Epidermal melanocyte (primary cell): Measurements from ENCODE around the gene OAS2.
"Not testable (repeated sequence)": the region's sequence is repeated elsewhere in the genome, so short reads cannot be mapped to it uniquely, and the experiment has no call there.

Source experiments
- DNase-seq: peaks from one replicate; pipeline ENCODE4 v3.0.0; 2011; ENCODE audit warnings: low spot score; ENCODE audit not compliant: insufficient read length

The OAS2 gene

DNA sequence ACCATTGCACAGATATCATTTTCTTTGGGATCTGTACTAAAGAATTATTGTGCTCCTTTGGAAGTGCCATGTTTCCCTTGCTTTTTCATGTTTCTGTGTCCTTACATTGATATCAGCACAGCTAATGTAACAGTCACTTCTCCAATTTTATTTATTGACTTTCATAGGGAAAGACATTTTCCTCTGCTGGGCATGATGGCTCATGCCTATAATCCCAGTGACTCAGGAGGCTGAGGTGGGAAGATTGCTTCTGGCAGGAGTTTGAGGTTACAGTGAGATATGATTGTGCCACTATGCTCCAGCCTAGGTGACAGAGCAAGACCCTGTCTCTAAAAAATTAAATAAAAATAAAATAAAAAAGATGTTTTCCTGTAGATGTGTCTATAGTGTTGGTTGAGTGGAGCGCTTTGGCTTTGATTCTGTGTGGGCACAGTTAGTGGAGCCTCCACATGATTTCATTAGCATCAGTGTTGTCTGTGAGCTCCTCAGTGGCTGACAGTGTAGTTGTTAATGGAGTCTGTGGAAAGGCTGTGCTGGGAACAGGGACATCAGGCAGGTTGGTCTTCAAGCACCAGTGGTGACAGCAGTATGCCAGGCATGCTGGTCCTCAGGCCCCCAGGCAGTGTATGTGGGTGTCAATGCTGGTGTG, 7.4 kb downstream of the OAS2 start:
- DNase-seq, result no peak

DNA sequence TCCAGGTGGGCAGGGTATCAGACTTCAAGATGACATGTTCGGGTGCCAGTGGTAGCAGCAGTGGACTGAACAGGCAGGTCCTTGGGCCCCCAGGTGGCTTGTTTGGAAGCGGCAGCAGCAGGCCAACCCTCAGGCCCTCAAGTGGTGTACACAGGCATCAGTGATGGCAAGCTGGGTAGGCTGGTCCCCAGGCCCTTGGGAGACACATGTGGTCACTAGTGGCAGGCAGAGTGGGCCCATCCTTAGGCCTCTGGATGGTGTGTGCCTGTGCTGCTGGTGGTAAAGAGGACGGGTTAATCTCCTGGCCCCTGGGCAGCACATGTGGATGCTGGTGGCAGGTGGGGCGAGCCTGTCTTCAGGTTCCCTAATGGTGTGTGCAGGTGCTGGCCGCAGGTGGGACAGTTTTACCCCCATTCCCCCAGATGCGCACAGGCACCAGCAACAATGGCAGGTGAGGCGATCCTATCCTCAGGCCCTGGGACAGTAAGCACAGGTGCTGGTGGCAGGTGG, 8.0 kb downstream of the OAS2 start:
- no peak for DNase-seq

DNA sequence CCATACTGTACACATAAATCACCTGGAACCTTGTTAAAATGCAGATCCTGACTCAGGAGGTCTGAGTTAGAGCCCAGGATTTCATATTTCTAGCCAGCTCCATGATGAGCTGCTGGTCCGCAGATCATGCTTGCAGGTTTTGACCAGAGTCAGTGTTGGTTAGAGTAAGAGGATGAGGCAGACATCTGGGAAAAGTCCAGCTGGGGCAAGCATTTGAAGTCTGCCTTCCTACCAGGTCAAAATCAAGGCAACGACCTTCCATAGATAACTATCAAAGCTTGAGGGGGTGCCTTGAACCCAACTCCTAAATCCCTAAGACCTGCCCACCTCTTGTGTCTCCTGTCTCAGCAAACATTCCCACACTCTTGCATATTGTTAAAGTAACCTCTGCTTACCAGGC, 9.2 kb downstream of the OAS2 start:
- no peak for DNase-seq

DNA sequence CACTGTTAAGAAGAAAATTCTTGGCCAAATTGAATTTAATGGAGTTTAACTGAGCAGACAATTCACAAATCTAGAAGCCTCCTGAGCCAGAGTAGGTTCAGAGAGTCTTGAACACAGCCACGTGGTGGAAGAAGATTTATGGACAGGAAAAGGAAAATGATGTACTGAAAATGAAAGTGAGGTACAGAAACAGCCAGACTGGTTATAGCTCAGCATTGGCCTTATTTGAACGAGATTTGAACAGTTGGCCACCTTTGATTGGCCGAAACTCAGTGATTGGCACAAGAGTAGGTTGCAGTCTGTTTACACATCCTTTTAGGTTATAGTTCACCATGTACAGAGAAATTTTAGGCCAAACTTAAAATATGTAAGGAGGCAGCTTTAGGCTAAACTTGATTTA, 9.9 kb downstream of the OAS2 start:
- DNase-seq, result no peak

DNA sequence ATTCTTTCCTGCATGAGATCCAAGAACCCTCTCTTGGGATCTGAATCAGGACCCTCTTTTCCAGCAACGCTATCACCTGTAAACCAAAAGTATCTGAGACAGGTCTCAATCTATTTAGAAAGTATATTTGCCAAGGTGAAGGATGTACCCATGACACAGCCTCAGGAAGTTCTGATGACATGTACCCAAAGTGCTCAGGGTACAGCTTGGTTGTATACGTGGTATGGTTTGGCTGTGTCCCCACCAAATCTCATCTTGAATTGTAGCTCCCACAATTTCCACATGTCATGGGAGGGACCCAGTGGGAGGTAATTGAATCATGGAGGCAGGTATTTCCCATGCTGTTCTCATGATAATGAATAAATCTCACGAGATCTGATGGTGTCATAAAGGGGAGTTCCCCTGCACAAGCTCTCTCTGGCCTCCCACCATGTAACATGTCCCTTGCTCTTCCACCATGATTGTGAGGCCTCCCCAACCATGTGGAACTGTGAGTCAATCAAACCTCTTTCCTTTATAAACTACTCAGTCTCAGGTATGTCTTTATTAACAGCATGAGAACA, 10.6 kb downstream of the OAS2 start:
- DNase-seq, result not testable (repeated sequence)

DNA sequence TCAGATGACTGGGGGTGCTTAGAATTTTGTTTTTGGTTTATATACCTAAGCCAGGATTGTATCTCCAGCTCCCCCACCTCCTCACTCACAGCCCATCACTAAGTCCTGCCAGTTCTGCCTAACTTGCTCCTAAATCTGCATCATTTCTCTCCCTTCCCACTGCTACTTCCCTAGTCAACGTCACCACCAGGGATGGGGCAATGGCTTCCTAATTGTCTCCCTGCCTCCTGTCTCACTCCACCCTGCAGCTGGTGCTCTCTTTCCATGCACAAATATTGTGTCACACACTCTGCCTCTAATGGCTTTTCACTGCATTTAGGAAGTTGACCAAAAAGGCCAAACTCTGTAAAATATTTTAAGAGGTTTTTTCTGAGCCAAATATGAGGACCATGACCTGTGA, 11.5 kb downstream of the OAS2 start:
- DNase-seq, result no peak

DNA sequence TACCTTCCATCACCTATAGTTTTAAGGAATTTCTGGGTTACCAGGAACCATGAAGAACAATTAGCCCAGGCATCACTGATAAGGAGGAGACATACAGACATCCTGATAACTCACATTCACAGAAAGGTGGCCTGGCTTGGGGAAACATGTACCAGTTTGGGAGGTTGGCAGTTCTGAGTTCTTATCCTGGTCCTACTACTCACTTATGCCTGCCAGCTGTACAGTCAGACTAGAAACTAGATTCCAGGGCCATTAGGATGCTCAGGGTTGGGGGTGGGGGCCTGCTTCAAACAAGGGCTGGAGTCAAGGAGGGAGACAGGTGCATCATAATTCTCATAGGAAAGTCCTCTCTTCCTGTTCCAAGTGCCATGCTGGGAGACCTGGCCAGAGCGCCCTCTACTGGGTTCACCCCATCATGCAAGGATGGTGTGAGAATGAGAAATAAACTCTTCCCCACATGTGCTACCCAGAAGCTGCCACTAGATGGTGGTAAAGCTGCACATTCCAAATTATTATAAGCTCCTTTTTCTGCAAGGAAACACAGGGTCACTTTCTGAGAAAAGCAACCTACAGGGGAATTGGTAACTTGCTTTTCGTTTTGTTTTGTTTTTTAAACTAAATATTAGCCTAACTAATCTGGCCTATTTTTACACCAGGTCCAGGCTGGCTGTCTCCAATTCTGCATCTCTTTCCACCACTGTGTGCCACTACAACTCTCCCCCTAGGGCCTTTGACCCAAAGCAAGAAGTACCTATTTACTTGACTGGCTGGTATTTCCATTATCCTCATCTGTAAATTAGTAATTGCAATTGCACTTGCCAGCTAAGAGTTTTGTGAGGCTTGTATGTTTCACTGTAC, 14.5 kb downstream of the OAS2 start:
- peak; percentile 29 for DNase-seq

DNA sequence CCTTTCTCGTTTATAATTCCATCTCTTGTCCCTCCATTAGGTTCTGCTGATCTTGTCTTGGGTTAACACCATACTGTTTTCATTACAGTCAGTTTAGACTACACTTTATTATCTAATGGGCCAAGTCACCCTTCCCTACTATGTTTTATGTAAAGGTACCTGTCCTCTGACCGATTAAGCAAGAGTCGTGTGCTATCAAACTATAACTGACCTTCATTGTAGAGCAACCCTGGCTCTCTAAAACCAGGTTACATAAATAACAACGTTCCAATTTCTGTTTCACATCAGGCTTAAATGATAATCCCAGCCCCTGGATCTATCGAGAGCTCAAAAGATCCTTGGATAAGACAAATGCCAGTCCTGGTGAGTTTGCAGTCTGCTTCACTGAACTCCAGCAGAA, 16.7 kb downstream of the OAS2 start:
- DNase-seq, result no peak

DNA sequence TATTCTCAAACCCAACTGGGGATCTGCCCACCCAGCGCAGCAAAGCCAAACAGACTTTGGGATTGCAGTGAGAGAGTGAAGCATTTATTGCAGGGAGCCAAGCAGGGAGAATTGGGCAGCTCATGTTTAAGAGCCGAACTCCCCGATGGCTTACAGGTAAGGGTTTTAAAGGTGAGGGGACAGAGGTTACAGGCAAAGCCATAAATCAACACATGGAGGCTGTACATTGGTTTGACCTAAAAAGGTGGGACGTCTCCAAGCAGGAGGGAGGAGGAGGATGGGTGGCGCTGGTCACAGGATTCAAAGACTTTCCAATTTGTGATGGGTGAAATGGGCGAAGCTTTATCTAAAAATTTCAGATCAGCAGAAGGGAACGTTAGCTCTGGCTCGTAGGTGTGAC, 18.2 kb downstream of the OAS2 start:
- no peak for DNase-seq

DNA sequence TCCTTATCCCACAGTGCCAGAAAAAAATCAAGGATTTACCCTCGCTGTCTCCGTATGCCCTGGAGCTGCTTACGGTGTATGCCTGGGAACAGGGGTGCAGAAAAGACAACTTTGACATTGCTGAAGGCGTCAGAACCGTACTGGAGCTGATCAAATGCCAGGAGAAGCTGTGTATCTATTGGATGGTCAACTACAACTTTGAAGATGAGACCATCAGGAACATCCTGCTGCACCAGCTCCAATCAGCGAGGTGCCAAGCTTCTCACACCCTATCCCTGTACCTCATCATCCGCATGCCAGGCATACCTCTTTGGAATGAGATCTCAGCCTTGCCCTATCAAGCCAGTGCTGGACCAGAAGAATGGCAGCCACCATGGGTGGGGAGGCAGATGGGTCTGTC, 19.2 kb downstream of the OAS2 start:
- no peak for DNase-seq

DNA sequence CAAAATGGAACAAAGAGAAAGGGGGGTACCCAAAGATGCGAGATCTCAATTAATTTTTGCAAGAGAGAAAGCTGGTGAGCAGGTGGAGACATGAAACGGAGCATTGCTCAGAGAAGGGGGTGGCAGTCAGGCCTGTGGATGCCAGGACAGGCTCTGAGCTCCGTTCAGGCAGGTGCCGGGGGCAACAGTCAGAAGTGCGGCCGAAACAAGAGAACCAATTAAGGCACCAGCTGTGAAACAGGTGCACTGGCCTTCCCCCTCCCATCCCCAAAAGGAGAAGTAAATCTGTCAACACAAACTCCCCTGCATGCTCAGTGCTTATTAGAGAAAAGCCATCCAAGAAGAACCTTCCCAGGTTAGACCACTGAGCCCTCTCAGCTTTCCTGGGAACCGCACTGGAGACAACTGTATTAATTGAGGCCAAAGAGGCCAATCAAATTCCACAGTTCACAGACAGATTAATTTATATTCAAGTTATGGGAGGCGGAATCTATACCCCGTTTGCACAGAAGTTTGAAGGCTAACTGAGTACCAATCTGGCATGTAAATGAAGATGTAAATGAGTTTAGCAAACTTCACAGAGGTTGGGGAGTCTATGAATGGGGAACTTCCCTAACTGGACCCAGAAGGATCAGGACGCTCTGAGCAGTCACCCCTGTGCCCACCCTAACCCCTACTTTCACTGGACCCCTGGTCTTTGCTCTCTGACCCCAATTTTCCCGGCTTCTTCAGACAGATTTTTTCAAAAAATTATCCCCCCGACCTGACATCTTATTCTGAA, 20.9 kb downstream of the OAS2 start:
- DNase-seq, result no peak

DNA sequence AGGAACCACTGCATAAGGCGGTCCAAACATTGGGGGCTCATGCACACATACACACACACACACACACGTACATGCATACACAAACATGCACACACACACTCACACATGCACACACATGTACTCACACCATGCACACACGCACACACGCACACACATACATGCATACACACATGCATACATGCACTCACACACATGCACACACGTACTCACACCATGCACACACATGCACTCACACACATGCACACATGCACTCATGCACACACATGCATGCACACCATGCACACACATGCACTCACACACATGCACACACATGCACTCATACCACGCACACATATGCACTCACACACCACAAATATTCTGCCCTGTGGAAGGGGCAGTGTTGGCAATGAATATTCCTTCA, 22.1 kb downstream of the OAS2 start:
- DNase-seq, result no peak

DNA sequence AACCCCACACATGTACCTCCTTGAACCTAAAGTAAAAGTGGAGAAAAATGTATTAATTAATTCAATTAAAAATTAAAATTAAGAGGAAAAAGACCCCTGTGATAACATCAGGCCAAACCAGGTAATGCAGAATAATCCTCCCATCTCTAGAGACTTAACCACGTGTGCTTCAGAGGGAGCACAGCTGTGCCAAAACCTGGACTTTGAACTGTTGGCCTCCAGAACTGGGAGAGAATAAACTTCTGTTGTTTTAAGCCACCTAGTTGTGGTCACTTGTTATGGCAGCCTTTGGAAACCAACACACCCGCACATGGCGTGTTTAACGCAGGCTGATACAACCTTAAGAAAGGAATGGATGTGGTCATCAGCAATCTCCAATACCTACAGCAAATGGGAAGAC, 23.8 kb downstream of the OAS2 start:
- DNase-seq, result no peak

DNA sequence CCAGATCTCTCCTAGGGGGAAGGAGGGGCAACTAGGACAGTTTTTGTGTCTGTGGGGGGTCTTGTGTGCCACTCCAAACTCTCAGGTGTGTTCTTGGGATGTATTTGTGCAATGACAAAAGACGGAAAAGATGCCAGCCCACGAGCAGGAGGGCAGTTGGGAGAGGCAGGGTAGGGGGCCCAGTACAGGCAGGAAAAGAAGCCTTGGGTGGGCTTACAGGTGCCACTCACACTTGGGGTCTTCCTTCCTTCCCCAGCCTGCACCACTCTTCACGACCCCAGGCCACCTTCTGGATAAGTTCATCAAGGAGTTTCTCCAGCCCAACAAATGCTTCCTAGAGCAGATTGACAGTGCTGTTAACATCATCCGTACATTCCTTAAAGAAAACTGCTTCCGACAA, 24.4 kb downstream of the OAS2 start:
- no peak for DNase-seq

DNA sequence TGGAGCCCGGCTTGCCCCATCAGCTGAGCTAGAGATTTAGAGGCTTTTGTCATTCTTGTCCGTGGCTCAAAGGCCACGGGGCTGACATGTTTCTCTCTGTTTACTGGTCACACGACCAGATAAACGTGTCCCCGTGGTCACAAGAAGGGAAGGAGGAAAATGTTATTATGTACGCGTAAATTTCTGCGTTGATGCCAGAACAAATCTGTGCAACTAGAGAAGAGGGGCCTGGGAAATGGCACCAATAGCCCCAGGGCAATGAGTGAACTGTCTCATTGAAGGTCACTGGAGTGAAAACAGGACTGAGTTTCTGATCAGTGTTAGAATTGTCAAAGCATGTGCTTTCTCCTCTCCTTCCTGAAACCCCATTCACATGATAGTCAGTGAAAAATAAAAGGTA, 25.3 kb downstream of the OAS2 start:
- no peak for DNase-seq

DNA sequence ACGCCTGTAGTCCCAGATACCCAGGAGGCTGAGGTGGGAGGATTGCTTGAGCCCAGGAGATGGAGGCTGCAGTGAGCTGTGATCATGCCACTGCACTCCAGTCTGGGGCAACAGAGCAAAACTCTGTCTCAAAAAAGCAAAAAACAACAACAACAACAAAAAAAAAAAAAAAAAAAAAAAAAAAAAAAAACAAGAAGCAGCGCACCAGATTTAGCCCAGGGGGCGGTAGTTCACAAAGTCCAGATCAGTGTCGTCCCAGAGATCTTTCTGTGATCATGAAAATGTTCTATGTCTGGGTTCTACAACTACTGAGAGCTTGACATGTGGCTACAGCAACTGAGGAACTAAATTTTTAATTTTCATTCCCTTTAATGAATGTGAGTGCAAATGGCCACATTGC, 27.4 kb downstream of the OAS2 start:
- no peak for DNase-seq

DNA sequence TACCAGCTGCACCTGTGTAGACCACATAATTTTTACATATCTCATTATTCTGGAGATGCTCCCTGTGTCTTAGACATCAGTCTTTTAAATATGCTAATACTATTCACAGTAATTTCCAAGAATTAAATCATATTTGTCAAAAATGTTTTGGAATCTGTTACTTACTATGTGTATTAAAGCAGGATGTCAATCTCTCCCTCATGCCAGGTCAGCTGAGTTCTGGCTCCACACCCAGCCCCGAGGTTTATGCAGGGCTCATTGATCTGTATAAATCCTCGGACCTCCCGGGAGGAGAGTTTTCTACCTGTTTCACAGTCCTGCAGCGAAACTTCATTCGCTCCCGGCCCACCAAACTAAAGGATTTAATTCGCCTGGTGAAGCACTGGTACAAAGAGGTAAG, 27.9 kb downstream of the OAS2 start:
- DNase-seq, result no peak

DNA sequence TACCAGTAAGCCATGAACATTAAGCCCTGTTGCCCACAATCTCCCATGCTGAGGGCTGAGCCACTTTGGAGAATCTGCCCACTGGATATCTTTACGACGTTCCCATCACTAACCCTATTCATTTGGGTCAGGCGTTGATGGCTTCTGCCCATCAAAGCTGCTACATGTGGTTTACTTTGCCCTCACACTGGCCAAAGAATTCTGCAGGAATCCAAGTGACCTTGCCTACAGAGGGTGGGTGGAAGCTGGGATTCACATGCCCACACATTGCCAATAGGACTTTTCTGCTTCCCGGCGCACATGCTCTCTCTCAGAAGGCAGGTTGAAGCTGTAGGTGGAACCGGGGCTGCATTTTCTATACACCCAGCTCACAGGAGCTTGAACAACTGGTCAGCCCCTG, 28.3 kb downstream of the OAS2 start:
- DNase-seq, result no peak

DNA sequence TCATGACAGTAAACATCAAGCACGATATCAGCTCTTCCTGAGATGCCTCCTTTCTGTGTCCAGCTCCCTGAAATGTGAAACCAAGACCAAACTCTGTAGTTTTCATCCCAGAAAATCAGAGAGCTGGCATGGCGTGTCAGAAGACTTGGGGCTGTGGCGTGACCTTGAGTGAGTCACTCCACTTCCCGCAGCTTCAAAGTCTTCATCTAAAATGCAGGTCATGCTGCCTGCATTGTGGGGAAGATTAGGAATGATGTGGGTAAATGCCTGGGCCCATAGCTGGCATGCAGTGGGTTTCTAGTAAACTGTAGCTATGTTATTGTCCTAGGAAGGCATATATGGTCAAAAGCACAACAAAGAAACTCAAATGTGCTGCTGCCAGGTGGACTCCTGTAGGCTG, 28.8 kb downstream of the OAS2 start:
- no peak for DNase-seq

DNA sequence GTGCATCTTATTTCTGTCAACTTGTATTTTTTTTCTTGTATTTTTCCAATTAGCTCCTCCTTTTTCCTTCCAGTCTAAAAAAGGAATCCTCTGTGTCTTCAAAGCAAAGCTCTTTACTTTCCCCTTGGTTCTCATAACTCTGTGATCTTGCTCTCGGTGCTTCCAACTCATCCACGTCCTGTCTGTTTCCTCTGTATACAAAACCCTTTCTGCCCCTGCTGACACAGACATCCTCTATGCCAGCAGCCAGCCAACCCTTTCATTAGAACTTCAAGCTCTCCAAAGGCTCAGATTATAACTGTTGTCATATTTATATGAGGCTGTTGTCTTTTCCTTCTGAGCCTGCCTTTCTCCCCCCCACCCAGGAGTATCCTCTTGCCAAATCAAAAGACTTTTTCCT, 32.4 kb downstream of the OAS2 start:
- DNase-seq, result no peak

DNA sequence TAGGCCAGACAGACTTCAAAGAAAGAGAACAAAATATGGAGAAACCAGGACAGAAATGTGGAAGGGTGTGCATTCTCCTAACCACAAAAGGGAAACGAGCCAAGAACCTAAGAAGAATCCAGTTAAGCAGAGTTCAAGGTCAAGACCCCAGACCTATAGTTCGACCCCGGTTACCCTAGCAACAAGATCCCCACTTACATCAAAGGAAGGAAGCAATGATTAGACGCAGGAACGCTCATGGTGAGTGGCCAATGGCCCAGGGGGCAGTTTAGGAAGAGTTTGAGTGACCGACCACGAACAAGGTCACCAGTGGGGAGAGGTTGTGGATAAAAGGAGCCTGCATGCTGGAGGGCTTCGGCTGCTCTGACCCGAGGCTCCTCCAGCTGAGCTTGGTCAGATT, 36.2 kb downstream of the OAS2 start:
- no peak for DNase-seq

DNA sequence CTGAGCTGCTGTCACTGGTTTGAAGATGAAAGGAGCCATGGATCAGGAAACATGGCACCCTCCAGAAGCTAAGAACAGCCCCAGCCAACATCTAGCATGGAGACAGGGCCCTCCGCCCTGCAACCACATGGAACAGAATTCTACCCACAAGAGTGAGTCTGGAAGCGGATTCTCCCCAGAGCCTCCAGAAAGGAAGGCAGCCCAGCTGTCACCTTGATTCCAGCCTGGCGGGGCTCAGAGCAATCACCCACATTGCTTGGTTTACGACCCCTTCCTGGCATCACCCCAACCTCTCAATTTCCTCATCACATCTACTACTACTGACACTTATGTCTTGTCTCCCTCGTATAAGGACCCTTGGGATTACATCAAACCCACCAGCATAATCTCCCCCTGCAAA, 38.5 kb downstream of the OAS2 start:
- no peak for DNase-seq
